Activated B cell treated with CpG ODN at 0.5 μM for 24 hours (primary cell): Measurements from ENCODE around the gene POLD4. TPM values are rescaled to one million over a fixed set of nuclear protein-coding genes. Genes with fewer than 3 reads are reported as not detected.
"Not testable (repeated sequence)": the region's sequence is repeated elsewhere in the genome, so short reads cannot be mapped to it uniquely, and the experiment has no call there.

Experiments
- ATAC-seq: fragments of 200-7000 bp; cut with Tn5 transposase; one replicate; pipeline ENCODE4 v1.10.0; 2021; ENCODE audit warnings: low read depth, mild to moderate bottlenecking, moderate library complexity
- CTCF ChIA-PET: fragments of 350-600 bp; sonication (Branson Sonifier 250); formaldehyde crosslinking; loops from one replicate; lab custom pipeline; 2021; ENCODE audit warnings: antibody characterized with exemption; lab: Charles Lee
- POLR2A ChIA-PET: fragments of 350-600 bp; sonication (Branson Sonifier 250); formaldehyde crosslinking; loops from one replicate; lab custom pipeline; 2021; ENCODE audit warnings: antibody characterized with exemption; lab: Charles Lee
- DNase-seq: peaks from one replicate; pipeline ENCODE4 v3.0.0; 2022
- H3K27ac Mint-ChIP-seq: one replicate; pipeline ENCODE4 v1.8.0; 2020; ENCODE audit warnings: mixed read lengths
- H3K27me3 Mint-ChIP-seq: one replicate; pipeline ENCODE4 v1.8.0; 2021; ENCODE audit warnings: mixed read lengths
- H3K36me3 Mint-ChIP-seq: one replicate; pipeline ENCODE4 v1.8.0; 2021; ENCODE audit warnings: low read depth, mixed read lengths
- H3K4me1 Mint-ChIP-seq: one replicate; pipeline ENCODE4 v1.8.0; 2021; ENCODE audit warnings: mixed read lengths
- H3K4me3 Mint-ChIP-seq: one replicate; pipeline ENCODE4 v1.8.0; 2020; ENCODE audit warnings: mild to moderate bottlenecking, mixed read lengths
- H3K9me3 Mint-ChIP-seq: one replicate; pipeline ENCODE4 v1.8.0; 2020; ENCODE audit warnings: mixed read lengths
- intact Hi-C: fragments of 100-400 bp; cut with micrococcal nuclease; formaldehyde crosslinking; loops from one replicate; pipeline ENCODE4 v1.15.1; 2024
- total RNA-seq: library from RNA; stranded (reverse); gene quantifications from 2 replicates; pipeline ENCODE4 v1.2.3, GENCODE V29; 2022
- TF ChIP-seq, protein P1 (sequence below): fragments of 200-600 bp; IDR thresholded peaks from one replicate; pipeline ENCODE4 v1.8.0; 2022; ENCODE audit warnings: antibody characterized with exemption, mild to moderate bottlenecking

POLD4 gene
- 166 and 169 TPM in 2 replicates for total RNA-seq

DNA sequence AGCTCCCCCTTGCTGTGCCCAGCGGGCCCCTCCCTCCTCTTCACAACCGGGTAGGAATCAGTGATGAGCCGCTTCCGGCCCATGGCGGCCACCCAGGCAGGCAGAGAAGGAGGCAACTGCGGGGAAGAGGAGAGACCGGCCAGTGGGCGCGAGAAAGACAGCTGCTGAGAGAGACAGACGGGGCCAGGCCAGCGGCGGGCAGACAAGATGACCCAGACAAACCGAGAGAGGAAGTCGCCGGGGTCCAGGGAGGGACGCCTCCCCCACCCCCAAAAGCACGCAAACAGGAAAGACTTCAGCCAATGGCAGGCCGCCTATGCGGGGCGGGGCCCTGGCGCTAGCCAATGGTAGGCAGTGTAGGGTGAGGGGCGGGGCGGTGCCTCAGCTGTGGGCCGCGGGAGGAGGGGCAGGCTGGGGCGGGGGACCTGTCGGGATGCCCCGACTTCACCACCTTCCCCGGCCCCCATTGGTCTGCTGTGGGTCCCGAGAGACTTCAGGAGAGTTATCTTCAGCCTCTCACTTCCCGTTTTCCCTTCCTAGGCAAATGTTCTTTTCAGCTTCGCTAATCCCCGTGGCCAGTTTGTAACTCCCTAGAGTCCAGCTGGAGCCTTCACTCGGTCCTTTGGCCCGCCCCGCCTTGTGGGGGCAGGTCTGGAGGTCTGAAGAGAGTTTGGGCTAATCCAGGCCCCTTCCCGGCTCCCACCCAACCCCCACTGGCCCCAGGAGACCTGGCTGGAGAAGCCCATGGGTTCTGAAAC, at the start of gene POLD4:
Gene POLD4, minus strand, starts transcription at position 230 of the 758 bp plus-strand sequence. Its CDS starts 147 bp downstream, at position 83.
- intact Hi-C loops = loop anchor here (1.0 to 10.0 kb wide), 15 partner anchors 20 to 361 kb away; partner anchors contain the start of genes AIP, ANKRD13D, CDK2AP2 and CLCF1
- H3K9me3 Mint-ChIP-seq = no peaks in the 10 kb centered on the region
- H3K4me1 Mint-ChIP-seq = peaks cover 89% of the 10 kb centered on the region
- ChIA-PET POLR2A (interaction anchor here (0.5 to 26.3 kb wide), 53 partner anchors 9 to 1860 kb away, joined by 3 to 1307 read pairs (median 7); partner anchors contain the start of genes AIP, ANKRD13D, CLCF1 and CORO1B), CTCF (interaction anchor here (0.6 to 10.1 kb wide), 12 partner anchors 8 to 234 kb away, joined by 3 to 735 read pairs (median 4); partner anchors contain the start of genes ANKRD13D, CLCF1, KDM2A and PPP1CA)
- peak within 1 kb of the TSS; percentile 99 for H3K27ac Mint-ChIP-seq
- H3K36me3 Mint-ChIP-seq = peaks cover 16% of the 10 kb centered on the region
- H3K27me3 Mint-ChIP-seq = no peaks in the 10 kb centered on the region
- peak within 1 kb of the TSS; percentile 95 for H3K4me3 Mint-ChIP-seq
- peak; percentile 98 for DNase-seq
- ATAC-seq = peak; percentile 78
- TF ChIP-seq, protein P1, sequence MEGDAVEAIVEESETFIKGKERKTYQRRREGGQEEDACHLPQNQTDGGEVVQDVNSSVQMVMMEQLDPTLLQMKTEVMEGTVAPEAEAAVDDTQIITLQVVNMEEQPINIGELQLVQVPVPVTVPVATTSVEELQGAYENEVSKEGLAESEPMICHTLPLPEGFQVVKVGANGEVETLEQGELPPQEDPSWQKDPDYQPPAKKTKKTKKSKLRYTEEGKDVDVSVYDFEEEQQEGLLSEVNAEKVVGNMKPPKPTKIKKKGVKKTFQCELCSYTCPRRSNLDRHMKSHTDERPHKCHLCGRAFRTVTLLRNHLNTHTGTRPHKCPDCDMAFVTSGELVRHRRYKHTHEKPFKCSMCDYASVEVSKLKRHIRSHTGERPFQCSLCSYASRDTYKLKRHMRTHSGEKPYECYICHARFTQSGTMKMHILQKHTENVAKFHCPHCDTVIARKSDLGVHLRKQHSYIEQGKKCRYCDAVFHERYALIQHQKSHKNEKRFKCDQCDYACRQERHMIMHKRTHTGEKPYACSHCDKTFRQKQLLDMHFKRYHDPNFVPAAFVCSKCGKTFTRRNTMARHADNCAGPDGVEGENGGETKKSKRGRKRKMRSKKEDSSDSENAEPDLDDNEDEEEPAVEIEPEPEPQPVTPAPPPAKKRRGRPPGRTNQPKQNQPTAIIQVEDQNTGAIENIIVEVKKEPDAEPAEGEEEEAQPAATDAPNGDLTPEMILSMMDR = no peak

- ChIA-PET POLR2A (interaction anchor here (0.5 to 17.5 kb wide), 17 partner anchors 12 to 163 kb away, joined by 3 to 693 read pairs (median 16); partner anchors contain the start of genes AIP, ANKRD13D, CARNS1 and CDK2AP2), CTCF (interaction anchor here (1.1 to 5.7 kb wide), 3 partner anchors 10 to 33 kb away, joined by 5 to 53 read pairs (median 9); no protein-coding TSS in a partner anchor)
- H3K27me3 Mint-ChIP-seq, H3K9me3 Mint-ChIP-seq, ATAC-seq, DNase-seq: not testable (repeated sequence)
- intact Hi-C loops = loop anchor here (1.0 to 5.0 kb wide), 6 partner anchors 18 to 229 kb away; partner anchors contain the start of genes AIP and NDUFV1
- peak overlapping the region; percentile 91 for H3K27ac Mint-ChIP-seq
- H3K4me3 Mint-ChIP-seq = peak overlapping the region; percentile 90
- peaks cover 50% of the 10 kb centered on the region for H3K36me3 Mint-ChIP-seq
- H3K4me1 Mint-ChIP-seq = peaks cover 80% of the 10 kb centered on the region
These were observed 49.7 kb upstream of the POLD4 start for GRCh38 chr11:67403085-67403484.

GRCh38 chr11:67402192-67402839, 49.0 kb upstream of the POLD4 start:
- not testable (repeated sequence) for H3K27me3 Mint-ChIP-seq, H3K9me3 Mint-ChIP-seq, ATAC-seq, DNase-seq
- POLR2A ChIA-PET = interaction anchor here (0.7 to 17.5 kb wide), 31 partner anchors 11 to 1447 kb away, joined by 3 to 693 read pairs (median 11); partner anchors contain the start of genes AIP, ANKRD13D, CARNS1 and CDK2AP2
- Mint-ChIP-seq H3K36me3 (peaks cover 52% of the 10 kb centered on the region), H3K4me1 (peaks cover 79% of the 10 kb centered on the region), H3K4me3 (peak overlapping the region; percentile 76), H3K27ac (peak overlapping the region; percentile 91)
- intact Hi-C loops = loop anchor here (1.0 to 5.0 kb wide), 5 partner anchors 49 to 230 kb away; partner anchors contain the start of genes AIP, NDUFV1 and POLD4
- CTCF ChIA-PET = interaction anchor here (0.7 to 5.7 kb wide), 22 partner anchors 10 to 104 kb away, joined by 3 to 53 read pairs (median 8); partner anchors contain the start of genes CARNS1, PITPNM1, POLD4 and PTPRCAP

DNA sequence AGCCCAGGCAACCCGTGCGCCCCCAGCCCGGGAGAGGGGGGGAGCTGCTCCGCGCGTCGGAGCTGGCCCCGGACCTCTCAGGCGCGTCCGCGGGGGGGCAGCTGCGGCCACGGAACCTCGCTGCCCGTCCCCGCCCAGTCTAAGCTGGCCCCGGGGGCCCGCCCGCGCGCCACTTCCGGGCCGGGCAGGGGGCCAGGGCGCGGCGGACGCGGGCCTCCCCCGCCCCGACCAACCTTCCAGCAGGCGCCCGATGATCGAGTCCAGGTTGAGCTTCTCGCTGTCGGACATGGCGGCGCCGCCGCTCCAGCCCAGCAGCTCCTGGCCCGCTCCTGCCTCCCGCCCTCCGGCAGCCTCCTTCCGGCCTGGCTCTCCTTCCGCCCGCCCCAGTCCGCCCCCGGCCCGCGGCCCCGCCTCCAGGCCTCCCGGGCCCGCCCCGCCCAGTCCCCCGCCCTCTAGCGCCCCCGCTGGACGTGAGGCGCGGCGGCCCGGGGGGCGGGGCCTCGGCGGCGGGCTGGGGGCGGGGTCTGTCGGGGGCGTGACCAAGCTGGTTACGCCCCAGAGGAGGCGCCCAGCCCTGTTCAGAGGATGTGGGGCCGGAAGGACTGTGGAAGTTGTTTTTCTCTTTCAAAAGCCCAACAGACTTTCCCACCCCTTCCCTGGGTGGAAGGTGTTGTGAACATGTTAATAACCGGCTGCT, 48.3 kb upstream of the POLD4 start, which contains the start of gene PPP1CA:
Gene PPP1CA, minus strand, starts transcription at position 364 of the 697 bp plus-strand sequence. Its CDS starts 76 bp downstream, at position 288.
- no peaks in the 10 kb centered on the region for H3K9me3 Mint-ChIP-seq
- peaks cover 52% of the 10 kb centered on the region for H3K36me3 Mint-ChIP-seq
- TF ChIP-seq, protein P1 = no peak
- CTCF ChIA-PET = interaction anchor here (0.7 to 5.7 kb wide), 24 partner anchors 10 to 106 kb away, joined by 3 to 53 read pairs (median 8); partner anchors contain the start of genes CARNS1, CDK2AP2, PITPNM1 and POLD4
- H3K27me3 Mint-ChIP-seq = no peaks in the 10 kb centered on the region
- peaks cover 77% of the 10 kb centered on the region for H3K4me1 Mint-ChIP-seq
- DNase-seq (peak; percentile 96), ATAC-seq (peak; percentile 72)
- peak within 1 kb of the TSS; percentile 86 for H3K4me3 Mint-ChIP-seq
- peak within 1 kb of the TSS; percentile 91 for H3K27ac Mint-ChIP-seq
- intact Hi-C loops = loop anchor here (1.0 to 5.0 kb wide), 11 partner anchors 10 to 231 kb away; partner anchors contain the start of genes AIP, NDUFV1, POLD4 and PTPRCAP
- POLR2A ChIA-PET = interaction anchor here (0.7 to 17.5 kb wide), 39 partner anchors 10 to 1447 kb away, joined by 3 to 693 read pairs (median 7); partner anchors contain the start of genes AIP, ANKRD13D, CARNS1 and CDK2AP2

GRCh38 chr11:67400942-67401494, 47.7 kb upstream of the POLD4 start:
- peaks cover 50% of the 10 kb centered on the region for H3K36me3 Mint-ChIP-seq
- peak overlapping the region; percentile 81 for H3K27ac Mint-ChIP-seq
- ATAC-seq = peak; percentile 16
- H3K27me3 Mint-ChIP-seq = no peaks in the 10 kb centered on the region
- intact Hi-C loops = loop anchor here (1.0 to 5.0 kb wide), 9 partner anchors 10 to 231 kb away; partner anchors contain the start of genes NDUFV1, PTPRCAP, RAD9A and RPS6KB2
- TF ChIP-seq, protein P1 = no peak
- no peaks in the 10 kb centered on the region for H3K9me3 Mint-ChIP-seq
- CTCF ChIA-PET = interaction anchor here (1.0 to 5.7 kb wide), 21 partner anchors 9 to 107 kb away, joined by 3 to 53 read pairs (median 8); partner anchors contain the start of genes CARNS1, CDK2AP2, PITPNM1 and POLD4
- DNase-seq = no peak
- H3K4me3 Mint-ChIP-seq = peak overlapping the region; percentile 86
- peaks cover 74% of the 10 kb centered on the region for H3K4me1 Mint-ChIP-seq
- POLR2A ChIA-PET = interaction anchor here (0.6 to 17.5 kb wide), 34 partner anchors 10 to 962 kb away, joined by 3 to 693 read pairs (median 8); partner anchors contain the start of genes AIP, ANKRD13D, CARNS1 and CDK2AP2
